Measurements from ENCODE around the gene SLC15A1. TPM values are rescaled to one million over a fixed set of nuclear protein-coding genes. Genes with fewer than 3 reads are reported as not detected.

Gene SLC15A1
- total RNA-seq, 2 donors from 2014 or later: 2.4 to 38.5 TPM

- Histone ChIP-seq H3K9ac (ENCODE audit: low read depth in 2 of 2, low read length in 2 of 2) (no peak overlapping the region), H3K4me3 (no peak overlapping the region), H3K27me3 (no peaks in the 10 kb centered on the region), H3K36me3 (no peaks in the 10 kb centered on the region), H3K4me1 (no peaks in the 10 kb centered on the region), H3K27ac (no peak overlapping the region), H3K9me3 (no peaks in the 10 kb centered on the region)
- DNase-seq: no peak
- intact Hi-C loops (cut with DNase I): no loop called here
- TF ChIP-seq, protein P1, sequence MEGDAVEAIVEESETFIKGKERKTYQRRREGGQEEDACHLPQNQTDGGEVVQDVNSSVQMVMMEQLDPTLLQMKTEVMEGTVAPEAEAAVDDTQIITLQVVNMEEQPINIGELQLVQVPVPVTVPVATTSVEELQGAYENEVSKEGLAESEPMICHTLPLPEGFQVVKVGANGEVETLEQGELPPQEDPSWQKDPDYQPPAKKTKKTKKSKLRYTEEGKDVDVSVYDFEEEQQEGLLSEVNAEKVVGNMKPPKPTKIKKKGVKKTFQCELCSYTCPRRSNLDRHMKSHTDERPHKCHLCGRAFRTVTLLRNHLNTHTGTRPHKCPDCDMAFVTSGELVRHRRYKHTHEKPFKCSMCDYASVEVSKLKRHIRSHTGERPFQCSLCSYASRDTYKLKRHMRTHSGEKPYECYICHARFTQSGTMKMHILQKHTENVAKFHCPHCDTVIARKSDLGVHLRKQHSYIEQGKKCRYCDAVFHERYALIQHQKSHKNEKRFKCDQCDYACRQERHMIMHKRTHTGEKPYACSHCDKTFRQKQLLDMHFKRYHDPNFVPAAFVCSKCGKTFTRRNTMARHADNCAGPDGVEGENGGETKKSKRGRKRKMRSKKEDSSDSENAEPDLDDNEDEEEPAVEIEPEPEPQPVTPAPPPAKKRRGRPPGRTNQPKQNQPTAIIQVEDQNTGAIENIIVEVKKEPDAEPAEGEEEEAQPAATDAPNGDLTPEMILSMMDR (IDR thresholded peaks at IDR 0.05): no peak
Observed at GRCh38 chr13:98656223-98656622, 96.2 kb downstream of the SLC15A1 start.

- Histone ChIP-seq H3K27me3 (no peaks in the 10 kb centered on the region), H3K27ac (no peak overlapping the region), H3K36me3 (no peaks in the 10 kb centered on the region), H3K9ac (ENCODE audit: low read depth in 2 of 2, low read length in 2 of 2) (peak overlapping the region in 1 of 2 donors; percentile 29), H3K4me3 (no peak overlapping the region), H3K9me3 (no peaks in the 10 kb centered on the region), H3K4me1 (peaks cover 4% of the 10 kb centered on the region)
- TF ChIP-seq, protein P1 (IDR thresholded peaks at IDR 0.05): peak; percentile 86
- DNase-seq: peak; percentile 89
- intact Hi-C loops (cut with DNase I): loop anchor here (5.0 kb wide), 3 partner anchors 71 to 206 kb away; no protein-coding TSS in a partner anchor
Observed at GRCh38 chr13:98653463-98653985, 98.9 kb downstream of the SLC15A1 start.

GRCh38 chr13:98652721-98653462, 99.6 kb downstream of the SLC15A1 start:
- Histone ChIP-seq H3K4me1 (peaks cover 4% of the 10 kb centered on the region), H3K9me3 (no peaks in the 10 kb centered on the region), H3K4me3 (no peak overlapping the region), H3K27ac (no peak overlapping the region), H3K9ac (ENCODE audit: low read depth in 2 of 2, low read length in 2 of 2) (peak overlapping the region in 1 of 2 donors; percentile 29), H3K36me3 (no peaks in the 10 kb centered on the region), H3K27me3 (no peaks in the 10 kb centered on the region)
- intact Hi-C loops (cut with DNase I): loop anchor here (5.0 kb wide), 3 partner anchors 71 to 206 kb away; no protein-coding TSS in a partner anchor
- TF ChIP-seq, protein P1 (IDR thresholded peaks at IDR 0.05): no peak
- DNase-seq: no peak

- Histone ChIP-seq H3K9me3 (no peaks in the 10 kb centered on the region), H3K36me3 (no peaks in the 10 kb centered on the region), H3K4me3 (no peak overlapping the region), H3K27me3 (no peaks in the 10 kb centered on the region), H3K4me1 (peaks cover 4% of the 10 kb centered on the region), H3K27ac (no peak overlapping the region), H3K9ac (ENCODE audit: low read depth in 2 of 2, low read length in 2 of 2) (no peak overlapping the region)
- intact Hi-C loops (cut with DNase I): loop anchor here (5.0 kb wide), 3 partner anchors 70 to 205 kb away; no protein-coding TSS in a partner anchor
- no peak for DNase-seq
- TF ChIP-seq, protein P1 (IDR thresholded peaks at IDR 0.05): no peak
Observed at GRCh38 chr13:98652276-98652675, 100.2 kb downstream of the SLC15A1 start.

GRCh38 chr13:98651744-98652143, 100.7 kb downstream of the SLC15A1 start:
- TF ChIP-seq, protein P1 (IDR thresholded peaks at IDR 0.05): no peak
- peaks cover 4% of the 10 kb centered on the region for H3K4me1 ChIP-seq
- H3K4me3 ChIP-seq: no peak overlapping the region
- H3K9ac ChIP-seq (ENCODE audit: low read depth in 2 of 2, low read length in 2 of 2): no peak overlapping the region
- intact Hi-C loops (cut with DNase I): loop anchor here (2.0 to 5.0 kb wide), 4 partner anchors 69 to 204 kb away; no protein-coding TSS in a partner anchor
- H3K27ac ChIP-seq: no peak overlapping the region
- H3K27me3 ChIP-seq: no peaks in the 10 kb centered on the region
- DNase-seq: no peak
- H3K9me3 ChIP-seq: no peaks in the 10 kb centered on the region
- H3K36me3 ChIP-seq: no peaks in the 10 kb centered on the region

Measured in colonic mucosa (tissue), 4 donors.